Kidney capillary endothelial cell (primary cell): Measurements from ENCODE around the gene TMEM147.
"Not testable (repeated sequence)": the region's sequence is repeated elsewhere in the genome, so short reads cannot be mapped to it uniquely, and the experiment has no call there.

Experiments used
- DNase-seq: peaks from one replicate; pipeline ENCODE4 v3.0.0-alpha.2; 2018; ENCODE audit warnings: low spot score

The TMEM147 gene

GRCh38 chr19:35563207-35563829, 17.9 kb downstream of the TMEM147 start, which contains the start of gene ATP4A:
Gene ATP4A (minus strand): TSS chr19:35563658. CDS start chr19:35563629, 29 bp downstream.
- DNase-seq = no peak

- no peak for DNase-seq
Measured at GRCh38 chr19:35565016-35565856, 19.8 kb downstream of the TMEM147 start.

- DNase-seq = no peak
Measured at GRCh38 chr19:35566738-35567137, 21.3 kb downstream of the TMEM147 start.

- no peak for DNase-seq
Measured at GRCh38 chr19:35569281-35569781, 23.9 kb downstream of the TMEM147 start.

GRCh38 chr19:35571406-35571965, 26.1 kb downstream of the TMEM147 start:
- DNase-seq = no peak

GRCh38 chr19:35577918-35578317, 32.5 kb downstream of the TMEM147 start:
- no peak for DNase-seq

- DNase-seq = no peak
Measured at GRCh38 chr19:35578707-35579106, 33.3 kb downstream of the TMEM147 start.

- DNase-seq = no peak
Measured at GRCh38 chr19:35582760-35583159, 37.3 kb downstream of the TMEM147 start.

- no peak for DNase-seq
Measured at GRCh38 chr19:35585848-35586247, 40.4 kb downstream of the TMEM147 start, which contains the start of gene PMIS2. Gene PMIS2 (plus strand): TSS chr19:35586173. CDS start chr19:35586260, 87 bp downstream.

GRCh38 chr19:35587321-35587720, 41.9 kb downstream of the TMEM147 start:
- no peak for DNase-seq

- no peak for DNase-seq
Measured at GRCh38 chr19:35590875-35591274, 45.4 kb downstream of the TMEM147 start.

GRCh38 chr19:35592226-35592625, 46.8 kb downstream of the TMEM147 start:
- DNase-seq = no peak

GRCh38 chr19:35595026-35595425, 49.6 kb downstream of the TMEM147 start:
- DNase-seq = not testable (repeated sequence)

GRCh38 chr19:35595928-35596327, 50.5 kb downstream of the TMEM147 start:
- DNase-seq = no peak

- DNase-seq = no peak
Measured at GRCh38 chr19:35596366-35596999, 51.1 kb downstream of the TMEM147 start.
